GM13977 (cell line): ENCODE measurements around the gene ZBTB46.

ENCODE experiments used
- DNase-seq: peaks from one replicate; pipeline ENCODE4 v3.0.0; 2012; ENCODE audit warnings: low spot score
- CTCF ChIP-seq: IDR thresholded peaks from 2 replicates; pipeline ENCODE4 v1.5.1; 2012; ENCODE audit warnings: mild to moderate bottlenecking, control low read depth; ENCODE audit not compliant: insufficient read depth; ENCODE audit errors: extremely low read depth, missing control alignments
- in situ Hi-C: fragments of 300-500 bp; cut with MboI; formaldehyde crosslinking; loops from one replicate; pipeline ENCODE4 v1.12.0; 2022; ENCODE audit warnings: low sequenced_read_pairs, low pct_unique_long_range_greater_than_20kb, mixed read lengths, inconsistent platforms; ENCODE audit not compliant: unreplicated experiment

Gene ZBTB46

DNA sequence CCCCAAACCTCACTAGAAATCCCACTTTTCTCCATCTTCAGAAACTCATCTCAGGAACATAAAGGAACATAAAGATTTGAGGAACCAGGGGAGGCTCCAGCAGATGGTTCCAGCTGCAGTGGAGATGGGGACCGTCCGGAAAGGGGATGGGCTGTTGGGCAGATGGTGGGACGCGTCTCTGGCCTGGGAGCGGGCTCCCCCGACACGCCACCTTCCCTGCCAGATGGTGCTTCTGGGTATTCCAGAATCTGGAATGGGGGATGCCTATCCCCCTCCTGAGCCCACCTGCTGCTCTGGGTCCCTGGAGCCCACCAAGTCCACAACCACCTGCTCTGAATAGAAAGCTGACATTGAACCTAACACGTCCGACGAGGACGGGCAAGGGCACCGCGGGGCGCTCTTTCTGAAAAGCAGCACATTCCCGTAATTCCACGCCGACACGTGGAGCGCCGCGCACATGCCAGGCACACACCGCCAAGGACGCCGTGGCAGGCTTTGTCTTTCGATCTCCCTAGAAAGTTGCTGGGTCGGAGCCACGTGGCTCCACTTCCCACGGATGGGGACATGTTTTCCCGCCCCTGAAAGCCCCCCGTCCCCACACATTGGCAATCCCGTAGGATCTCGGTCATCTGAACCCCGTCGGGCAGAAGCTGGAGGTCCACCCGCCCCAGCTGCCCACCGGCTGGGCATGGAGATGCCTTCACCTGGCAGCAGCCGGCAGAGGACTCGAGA lies 64.2 kb downstream of the ZBTB46 start:
- no peak for TF ChIP-seq CTCF
- DNase-seq: no peak
- in situ Hi-C loops: no loop called here

DNA sequence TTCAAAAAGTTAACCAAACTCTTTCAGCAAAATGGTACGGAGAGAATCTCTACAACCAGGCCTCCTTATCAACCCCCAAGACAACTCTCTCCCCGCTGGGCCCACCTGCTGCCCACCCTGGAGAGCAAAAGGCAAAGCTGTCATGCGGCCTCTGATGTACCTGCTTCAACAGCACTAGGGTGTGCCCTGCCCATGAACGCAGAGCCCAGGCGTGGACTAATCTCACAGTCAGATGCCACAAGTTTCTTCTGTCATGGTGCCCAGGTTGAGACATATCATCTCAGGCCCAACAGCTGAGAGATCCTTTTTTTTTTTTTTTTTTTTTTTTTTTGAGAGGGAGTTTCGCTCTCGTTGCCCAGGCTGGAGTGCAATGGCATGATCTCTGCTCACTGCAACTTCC lies 65.2 kb downstream of the ZBTB46 start:
- in situ Hi-C loops: no loop called here
- TF ChIP-seq CTCF: no peak

DNA sequence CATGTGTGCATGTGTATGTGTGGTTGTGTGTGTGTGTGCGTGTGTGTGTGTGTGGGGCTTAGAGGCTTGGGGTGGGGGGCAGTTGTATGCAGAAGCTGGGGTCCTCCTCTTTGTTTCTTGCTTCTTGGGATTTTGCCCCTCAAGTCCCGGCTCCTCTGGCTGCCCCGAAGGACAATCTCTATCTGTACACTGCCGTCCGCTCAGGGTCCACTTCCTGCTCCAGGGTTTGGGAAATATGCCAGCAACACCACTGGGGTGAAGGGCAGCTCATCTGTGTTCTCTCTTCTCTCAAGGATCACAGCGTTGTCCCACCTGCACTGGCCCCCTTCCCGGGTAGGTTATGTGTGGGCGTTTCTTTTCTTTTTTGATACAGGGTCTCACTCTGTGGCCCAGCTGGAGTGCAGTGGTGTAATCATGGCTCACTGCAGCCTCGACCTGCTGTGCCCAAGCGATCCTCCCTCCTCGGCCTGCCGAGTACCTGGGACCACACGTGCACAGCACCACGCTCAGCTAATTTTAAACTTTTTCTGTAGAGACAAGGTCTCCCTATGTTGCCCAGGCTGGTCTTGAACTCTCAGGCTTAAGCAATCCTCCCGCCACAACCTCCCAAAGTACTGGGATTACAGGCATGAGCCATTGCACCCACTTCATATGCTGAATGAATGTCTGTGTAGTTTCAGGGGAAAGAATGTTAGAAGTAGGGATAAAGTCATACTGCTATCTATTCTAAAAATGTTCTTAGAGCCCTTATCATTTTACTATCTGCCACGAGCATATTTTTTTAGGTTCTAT lies 65.8 kb downstream of the ZBTB46 start:
- DNase-seq: no peak
- no peak for TF ChIP-seq CTCF
- in situ Hi-C loops: no loop called here

More for the DNA sequence above, 65.2 kb downstream of the ZBTB46 start:
- DNase-seq: no peak

- no peak for TF ChIP-seq CTCF
- no peak for DNase-seq
- in situ Hi-C loops: no loop called here
These were observed 71.6 kb downstream of the ZBTB46 start for GRCh38 chr20:63759377-63759901.

GRCh38 chr20:63758152-63758551 lies 72.9 kb downstream of the ZBTB46 start:
- in situ Hi-C loops: no loop called here
- DNase-seq: no peak
- no peak for TF ChIP-seq CTCF

DNA sequence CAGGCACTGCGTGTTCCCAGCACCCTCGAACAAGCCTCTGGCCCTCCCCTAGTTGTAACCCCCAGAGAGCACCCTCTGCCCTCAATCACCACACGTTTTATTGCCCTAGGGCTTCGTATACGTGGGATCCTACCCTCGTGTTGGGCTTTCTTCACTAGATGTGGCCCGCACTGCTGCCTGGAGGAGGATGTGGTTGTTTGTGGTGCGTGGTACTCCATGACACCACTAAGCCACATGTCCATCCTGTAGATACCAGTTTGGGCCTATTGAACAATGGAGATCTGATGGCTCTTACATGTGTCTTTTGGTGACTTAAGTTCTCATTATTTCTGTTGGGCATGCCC lies 74.4 kb downstream of the ZBTB46 start:
- in situ Hi-C loops: no loop called here
- no peak for TF ChIP-seq CTCF
- no peak for DNase-seq
